ENCODE results near the gene SLC41A1. TPM values are rescaled to one million over a fixed set of nuclear protein-coding genes. Genes with fewer than 3 reads are reported as not detected.
"Not testable (repeated sequence)": the region's sequence is repeated elsewhere in the genome, so short reads cannot be mapped to it uniquely, and the experiment has no call there.

SLC41A1 gene
- total and polyA plus RNA-seq, 2 experiments from 2014 or later = 21.3 to 22.4 TPM

DNA sequence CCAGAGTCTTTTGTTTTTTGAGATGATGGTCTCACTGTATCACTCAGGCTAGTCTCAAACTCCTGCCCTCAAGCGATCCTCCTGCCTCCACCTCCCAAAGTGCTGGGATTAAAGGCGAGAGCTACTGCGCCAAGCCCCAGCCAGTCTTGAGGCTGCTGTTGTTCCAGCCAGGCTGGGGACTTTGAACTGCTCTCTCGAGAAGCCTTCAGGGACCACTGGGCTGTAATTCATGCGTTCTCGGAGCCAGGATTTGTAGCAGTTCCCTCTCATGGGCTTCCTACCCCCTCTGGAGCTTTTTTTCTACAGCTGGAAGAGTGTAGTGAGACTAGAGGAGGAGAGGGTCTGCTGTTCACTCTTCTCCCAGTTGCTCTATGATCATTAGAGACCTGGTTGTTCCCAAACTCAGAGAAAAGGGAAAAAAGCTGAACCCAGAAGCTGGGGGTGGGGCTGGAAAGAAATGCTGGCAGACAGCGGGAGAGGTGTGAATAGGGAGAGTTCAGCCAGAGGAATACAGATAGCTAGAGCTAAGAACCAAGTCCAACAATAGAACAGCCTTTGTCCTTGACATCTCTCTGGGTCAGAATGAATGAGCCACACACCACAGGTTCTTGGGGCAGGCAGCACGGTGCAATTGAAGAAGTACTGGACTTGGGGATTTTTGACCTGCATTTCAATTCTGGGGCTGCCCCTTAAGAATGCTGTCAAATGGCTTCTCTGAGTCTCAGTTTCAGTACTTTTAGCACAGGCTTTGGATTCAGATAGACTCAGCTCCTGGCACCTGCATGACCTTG is 13.2 kb upstream of the SLC41A1 start:
- 73 to 75% methylated on average over 8 of the region's 8 CpGs for WGBS, 2 experiments (ENCODE audit: low coverage in 1 of 2, low lambda C conversion rate in 2 of 2, missing lambda C conversion rate in 2 of 2)
- H3K36me3 ChIP-seq (ENCODE audit: low read depth) = no peaks in the 10 kb centered on the region

GRCh38 chr1:205824180-205824579 is 11.2 kb upstream of the SLC41A1 start:
- no peak for DNase-seq
- TF ChIP-seq EZH2phosphoT487 (IDR thresholded peaks at IDR 0.05; ENCODE audit: insufficient read depth, low read depth) (no peak), EZH2 (IDR thresholded peaks at IDR 0.05; ENCODE audit: insufficient read depth, poor library complexity, severe bottlenecking) (no peak)
- Histone ChIP-seq H3K27ac (no peak overlapping the region), H3K4me2 (ENCODE audit: unreplicated experiment) (no peak overlapping the region), H2AFZ (no peak overlapping the region), H3K36me3 (ENCODE audit: low read depth) (no peaks in the 10 kb centered on the region), H3K9me2 (ENCODE audit: insufficient read depth) (no peaks in the 10 kb centered on the region), H3K9me3 (ENCODE audit: low read depth) (no peaks in the 10 kb centered on the region), H3K4me3 (no peak overlapping the region), H3F3A (ENCODE audit: insufficient read depth) (no peaks in the 10 kb centered on the region), H3K79me2 (ENCODE audit: insufficient read depth) (no peaks in the 10 kb centered on the region), H3K27me3 (replicated peaks; ENCODE audit: insufficient read depth) (peaks cover 20% of the 10 kb centered on the region), H3K9ac (no peak overlapping the region), H3K4me1 (ENCODE audit: insufficient read depth) (no peaks in the 10 kb centered on the region), H4K20me1 (ENCODE audit: insufficient read depth) (no peaks in the 10 kb centered on the region)
- in situ Hi-C loops (cut with MboI) = no loop called here
- WGBS, 2 experiments (ENCODE audit: low coverage in 1 of 2, low lambda C conversion rate in 2 of 2, missing lambda C conversion rate in 2 of 2) = 90 to 94% methylated on average over 5 of the region's 5 CpGs

More for the DNA sequence above, 13.2 kb upstream of the SLC41A1 start:
- Histone ChIP-seq H4K20me1 (ENCODE audit: insufficient read depth) (no peaks in the 10 kb centered on the region), H3K27ac (no peak overlapping the region), H3K4me3 (no peak overlapping the region), H3K9ac (no peak overlapping the region), H3K27me3 (replicated peaks; ENCODE audit: insufficient read depth) (peaks cover 20% of the 10 kb centered on the region), H3K79me2 (ENCODE audit: insufficient read depth) (no peaks in the 10 kb centered on the region), H3F3A (ENCODE audit: insufficient read depth) (no peaks in the 10 kb centered on the region), H3K4me1 (ENCODE audit: insufficient read depth) (no peaks in the 10 kb centered on the region), H2AFZ (no peak overlapping the region), H3K4me2 (ENCODE audit: unreplicated experiment) (no peak overlapping the region), H3K9me3 (ENCODE audit: low read depth) (no peaks in the 10 kb centered on the region), H3K9me2 (ENCODE audit: insufficient read depth) (no peaks in the 10 kb centered on the region)
- in situ Hi-C loops (cut with MboI) = no loop called here
- TF ChIP-seq EZH2phosphoT487 (IDR thresholded peaks at IDR 0.05; ENCODE audit: insufficient read depth, low read depth) (no peak), EZH2 (IDR thresholded peaks at IDR 0.05; ENCODE audit: insufficient read depth, poor library complexity, severe bottlenecking) (no peak)
- no peak for DNase-seq

- H3K9me3 ChIP-seq (ENCODE audit: low read depth); H4K20me1 ChIP-seq (ENCODE audit: insufficient read depth); H3F3A ChIP-seq (ENCODE audit: insufficient read depth); H3K27ac ChIP-seq; H3K4me1 ChIP-seq (ENCODE audit: insufficient read depth); H3K9me2 ChIP-seq (ENCODE audit: insufficient read depth); in situ Hi-C loops (cut with MboI); H3K4me2 ChIP-seq (ENCODE audit: unreplicated experiment); H3K79me2 ChIP-seq (ENCODE audit: insufficient read depth); DNase-seq; H2AFZ ChIP-seq; H3K4me3 ChIP-seq; H3K9ac ChIP-seq; H3K36me3 ChIP-seq (ENCODE audit: low read depth): not testable (repeated sequence)
- WGBS, 2 experiments (ENCODE audit: low coverage in 1 of 2, low lambda C conversion rate in 2 of 2, missing lambda C conversion rate in 2 of 2) = 47 to 48% methylated on average over 2 of the region's 2 CpGs
- peaks cover 19% of the 10 kb centered on the region for H3K27me3 ChIP-seq (replicated peaks; ENCODE audit: insufficient read depth)
Measured at GRCh38 chr1:205823260-205823659, 10.3 kb upstream of the SLC41A1 start.

DNA sequence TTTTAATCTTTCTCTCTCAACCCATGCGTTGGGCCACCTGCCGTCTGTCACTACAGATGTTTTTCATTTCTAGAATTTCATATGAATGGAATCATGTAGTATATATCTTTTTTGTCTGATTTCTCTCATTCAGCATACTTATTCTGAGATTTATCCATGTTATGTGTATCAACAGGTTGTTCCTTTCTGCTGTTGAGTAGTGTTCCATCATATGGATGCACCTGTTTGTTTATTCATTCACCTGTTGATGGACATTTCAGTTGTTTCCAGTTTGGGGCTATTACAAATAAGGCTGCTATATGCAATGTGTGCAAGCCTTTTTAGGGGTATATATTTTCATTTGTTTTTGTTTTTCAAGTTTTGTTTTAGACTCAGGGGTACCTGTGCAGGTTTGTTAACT is 9.4 kb upstream of the SLC41A1 start:
- Histone ChIP-seq H3K4me1 (ENCODE audit: insufficient read depth) (no peaks in the 10 kb centered on the region), H4K20me1 (ENCODE audit: insufficient read depth) (no peaks in the 10 kb centered on the region), H3K4me3 (no peak overlapping the region), H2AFZ (no peak overlapping the region), H3K27ac (no peak overlapping the region), H3K9me3 (ENCODE audit: low read depth) (no peaks in the 10 kb centered on the region), H3K79me2 (ENCODE audit: insufficient read depth) (no peaks in the 10 kb centered on the region), H3K4me2 (ENCODE audit: unreplicated experiment) (no peak overlapping the region), H3F3A (ENCODE audit: insufficient read depth) (no peaks in the 10 kb centered on the region), H3K9ac (no peak overlapping the region), H3K27me3 (replicated peaks; ENCODE audit: insufficient read depth) (peaks cover 10% of the 10 kb centered on the region), H3K36me3 (ENCODE audit: low read depth) (no peaks in the 10 kb centered on the region), H3K9me2 (ENCODE audit: insufficient read depth) (no peaks in the 10 kb centered on the region)
- no peak for TF ChIP-seq EZH2phosphoT487 (IDR thresholded peaks at IDR 0.05; ENCODE audit: insufficient read depth, low read depth)
- no peak for TF ChIP-seq EZH2 (IDR thresholded peaks at IDR 0.05; ENCODE audit: insufficient read depth, poor library complexity, severe bottlenecking)
- WGBS, 2 experiments (ENCODE audit: low coverage in 1 of 2, low lambda C conversion rate in 2 of 2, missing lambda C conversion rate in 2 of 2) = 41 to 45% methylated on average over 2 of the region's 2 CpGs
- DNase-seq = no peak
- in situ Hi-C loops (cut with MboI) = no loop called here

Data from GM23248 (cell line).